Measurements from ENCODE around the gene DCAF10. TPM values are rescaled to one million over a fixed set of nuclear protein-coding genes. Genes with fewer than 3 reads are reported as not detected.
"Not testable (repeated sequence)": the region's sequence is repeated elsewhere in the genome, so short reads cannot be mapped to it uniquely, and the experiment has no call there.

The DCAF10 gene
- 32.4 and 33.3 TPM in 2 replicates for total RNA-seq (2014; rRNA removed; shearing (Covaris generic))

GRCh38 chr9:37800631-37801286, at the start of gene DCAF10:
Gene DCAF10, plus strand, starts transcription at chr9:37800797. Its CDS starts 70 bp downstream, at chr9:37800867.
- DNase-seq (ENCODE audit: low spot score), result peak; percentile 68

- DNase-seq (ENCODE audit: low spot score), result no peak
Measured at GRCh38 chr9:37751186-37751585, 49.4 kb upstream of the DCAF10 start.

- DNase-seq (ENCODE audit: low spot score), result not testable (repeated sequence)
Measured at GRCh38 chr9:37751704-37752103, 48.9 kb upstream of the DCAF10 start.

GRCh38 chr9:37752112-37752511, 48.5 kb upstream of the DCAF10 start:
- not testable (repeated sequence) for DNase-seq (ENCODE audit: low spot score)

GRCh38 chr9:37752642-37753488, 47.7 kb upstream of the DCAF10 start:
- no peak for DNase-seq (ENCODE audit: low spot score)

- peak; percentile 73 for DNase-seq (ENCODE audit: low spot score)
Measured at GRCh38 chr9:37753489-37754190, 47.0 kb upstream of the DCAF10 start, which contains the start of gene TRMT10B. Gene TRMT10B, plus strand, starts transcription at chr9:37753805. Its CDS starts 8,127 bp downstream, at chr9:37761932.

- DNase-seq (ENCODE audit: low spot score), result no peak
Measured at GRCh38 chr9:37758747-37759146, 41.9 kb upstream of the DCAF10 start.

- no peak for DNase-seq (ENCODE audit: low spot score)
Measured at GRCh38 chr9:37760416-37761161, 40.0 kb upstream of the DCAF10 start.

- DNase-seq (ENCODE audit: low spot score), result no peak
Measured at GRCh38 chr9:37761511-37761910, 39.1 kb upstream of the DCAF10 start.

GRCh38 chr9:37765263-37765662, 35.3 kb upstream of the DCAF10 start:
- DNase-seq (ENCODE audit: low spot score), result not testable (repeated sequence)

- DNase-seq (ENCODE audit: low spot score), result no peak
Measured at GRCh38 chr9:37769306-37769705, 31.3 kb upstream of the DCAF10 start.

GRCh38 chr9:37769995-37770394, 30.6 kb upstream of the DCAF10 start:
- no peak for DNase-seq (ENCODE audit: low spot score)

- DNase-seq (ENCODE audit: low spot score), result no peak
Measured at GRCh38 chr9:37775216-37775919, 25.2 kb upstream of the DCAF10 start.

GRCh38 chr9:37776328-37776727, 24.3 kb upstream of the DCAF10 start:
- no peak for DNase-seq (ENCODE audit: low spot score)

GRCh38 chr9:37778534-37778933, 22.1 kb upstream of the DCAF10 start:
- no peak for DNase-seq (ENCODE audit: low spot score)

- DNase-seq (ENCODE audit: low spot score), result no peak
Measured at GRCh38 chr9:37784291-37784615, 16.3 kb upstream of the DCAF10 start.

GRCh38 chr9:37784616-37785483, 15.7 kb upstream of the DCAF10 start, which contains the start of gene EXOSC3:
Gene EXOSC3, minus strand, starts transcription at chr9:37785064. Its CDS starts 20 bp downstream, at chr9:37785044.
- peak; percentile 92 for DNase-seq (ENCODE audit: low spot score)

- no peak for DNase-seq (ENCODE audit: low spot score)
Measured at GRCh38 chr9:37787059-37787458, 13.5 kb upstream of the DCAF10 start.

GRCh38 chr9:37788332-37788731, 12.3 kb upstream of the DCAF10 start:
- DNase-seq (ENCODE audit: low spot score), result no peak

- DNase-seq (ENCODE audit: low spot score), result no peak
Measured at GRCh38 chr9:37790096-37790495, 10.5 kb upstream of the DCAF10 start.

All from H4 (cell line).